GM18868 (cell line): ENCODE results near the gene PARG.
"Not testable (repeated sequence)": the region's sequence is repeated elsewhere in the genome, so short reads cannot be mapped to it uniquely, and the experiment has no call there.

Source experiments
- ATAC-seq: cut with Tn5 transposase; IDR thresholded peaks from one replicate; pipeline ENCODE4 v1.9.1; 2021; ENCODE audit warnings: mild to moderate bottlenecking, moderate library complexity; ENCODE audit not compliant: unreplicated experiment

PARG gene

DNA sequence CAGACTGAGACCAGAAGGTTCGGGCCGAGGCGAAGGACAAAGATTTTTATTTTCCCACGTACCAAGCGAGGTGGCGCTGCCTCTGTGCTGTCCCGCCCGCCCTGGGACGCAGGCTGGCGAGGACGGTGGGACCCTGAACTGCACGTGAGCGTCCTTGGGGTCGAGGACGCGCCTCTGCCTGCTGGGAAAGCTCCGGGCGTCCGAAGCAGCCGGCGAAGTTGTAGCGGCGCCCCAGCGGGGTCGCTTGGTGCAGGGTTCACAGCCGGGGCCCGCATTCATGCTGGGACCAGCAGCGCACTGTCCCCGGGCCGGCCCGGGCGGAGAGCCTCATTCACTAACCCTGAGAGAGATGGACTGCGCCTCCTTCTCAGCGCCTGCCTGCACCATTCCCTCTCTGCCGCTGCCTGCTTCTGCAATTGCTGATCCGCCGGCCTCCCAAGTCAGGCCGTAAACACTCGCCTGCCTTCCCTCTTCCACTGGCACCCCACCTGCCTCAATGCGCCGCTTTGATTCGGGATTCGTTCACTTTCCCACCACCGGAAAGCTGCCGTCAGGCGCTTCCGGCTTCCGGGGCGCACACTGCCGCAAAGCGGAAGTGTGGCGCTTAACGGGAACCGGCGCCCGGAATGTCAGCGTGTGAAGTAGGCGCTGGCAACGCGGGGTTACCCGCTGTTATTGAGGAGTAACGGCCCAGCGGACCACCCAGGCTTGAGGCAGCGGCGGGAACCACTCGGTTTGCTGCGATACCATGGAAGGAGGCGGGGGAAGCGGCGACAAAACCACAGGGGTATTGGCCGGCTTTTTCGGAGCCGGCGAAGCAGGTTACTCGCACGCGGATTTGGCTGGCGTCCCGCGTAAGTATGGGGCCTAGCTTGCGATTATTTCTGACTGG, at the start of gene PARG, which contains the start of gene TIMM23B:
PARG (minus strand) TSS at position 581 of the 892 bp plus-strand sequence; CDS start at position 279, 302 bp downstream.
TIMM23B (plus strand) TSS at position 607 of the 892 bp plus-strand sequence; CDS start at position 749, 142 bp downstream.
- peak; percentile 75 for ATAC-seq

DNA sequence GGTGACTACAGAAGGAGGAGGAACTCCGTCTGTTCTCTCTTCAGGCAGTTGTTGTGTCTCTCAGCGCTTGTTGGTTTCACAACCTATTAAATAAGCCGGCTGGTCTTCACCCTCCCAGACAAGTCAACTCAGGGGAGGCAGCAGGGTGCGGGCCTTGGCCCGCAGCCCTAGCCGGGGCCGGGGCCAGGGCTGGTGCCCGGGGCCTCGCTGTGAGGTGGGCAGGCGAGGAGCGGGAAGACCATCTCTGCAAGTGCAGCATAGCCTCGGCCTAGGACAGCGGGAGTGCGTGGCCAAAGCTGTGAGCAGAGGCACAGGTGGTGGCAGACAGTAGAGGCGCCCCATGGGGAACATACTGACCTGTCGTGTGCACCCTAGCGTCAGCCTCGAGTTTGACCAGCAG, 46.5 kb upstream of the PARG start, which contains the start of gene AGAP6:
AGAP6 (plus strand) TSS at position 31 of the 400 bp plus-strand sequence; CDS start at position 341, 310 bp downstream.
- not testable (repeated sequence) for ATAC-seq

DNA sequence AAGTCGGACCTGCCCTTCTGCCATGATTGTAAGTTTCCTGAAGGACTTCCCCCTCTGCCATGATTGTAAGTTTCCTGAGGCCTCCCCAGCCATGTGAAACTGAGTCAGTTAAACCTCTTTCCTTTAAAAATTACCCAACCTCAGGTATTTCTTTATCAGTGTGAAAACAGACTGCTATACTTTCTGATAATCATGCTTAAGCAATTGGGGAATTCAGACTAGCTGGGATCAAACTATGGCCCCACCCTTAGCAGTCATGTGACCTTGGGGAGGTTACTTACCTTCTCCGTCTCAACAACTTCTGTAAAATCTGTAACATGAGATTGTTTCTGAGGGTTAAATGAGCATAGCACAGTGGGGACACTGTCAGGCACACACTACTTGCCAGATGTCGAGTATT, 45.4 kb upstream of the PARG start:
- not testable (repeated sequence) for ATAC-seq

DNA sequence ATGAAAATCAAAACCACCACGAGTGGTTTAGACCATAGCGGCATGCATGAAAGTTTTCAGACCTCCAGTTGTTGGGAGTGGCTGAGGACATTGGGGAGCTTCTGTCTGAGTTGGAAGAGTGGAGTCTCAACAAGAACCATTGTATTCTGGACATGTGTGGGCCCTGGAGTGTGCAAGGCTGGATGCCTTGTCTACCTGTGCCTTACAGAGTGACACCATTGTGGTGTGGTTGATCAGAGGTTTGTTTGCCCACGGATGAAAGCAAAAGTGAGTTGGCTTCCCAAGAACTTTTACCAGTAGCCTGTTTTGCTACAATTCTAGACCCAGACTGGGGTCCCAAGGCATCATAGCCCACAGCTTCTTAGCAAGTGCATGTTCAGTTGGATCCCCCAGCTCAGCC, 35.9 kb upstream of the PARG start:
- ATAC-seq = not testable (repeated sequence)

DNA sequence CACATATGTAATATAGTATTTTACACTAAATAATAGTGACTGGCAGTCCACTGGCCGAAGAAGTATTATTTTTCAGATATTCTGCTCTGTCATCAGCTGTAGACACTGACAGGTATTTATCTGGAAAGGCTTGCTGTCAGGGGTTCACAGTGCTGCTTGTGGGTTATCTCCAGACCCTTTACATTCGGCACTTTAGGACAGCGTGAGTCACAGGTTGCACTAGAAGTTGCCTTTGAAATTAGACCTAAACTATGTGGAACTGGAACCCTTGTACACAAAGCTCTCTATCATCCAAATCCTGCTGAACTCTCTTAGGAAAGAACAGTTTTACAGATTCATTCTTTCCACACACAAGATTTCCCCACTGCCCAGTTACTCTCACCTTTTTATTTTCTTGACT, 30.3 kb upstream of the PARG start:
- ATAC-seq = not testable (repeated sequence)

DNA sequence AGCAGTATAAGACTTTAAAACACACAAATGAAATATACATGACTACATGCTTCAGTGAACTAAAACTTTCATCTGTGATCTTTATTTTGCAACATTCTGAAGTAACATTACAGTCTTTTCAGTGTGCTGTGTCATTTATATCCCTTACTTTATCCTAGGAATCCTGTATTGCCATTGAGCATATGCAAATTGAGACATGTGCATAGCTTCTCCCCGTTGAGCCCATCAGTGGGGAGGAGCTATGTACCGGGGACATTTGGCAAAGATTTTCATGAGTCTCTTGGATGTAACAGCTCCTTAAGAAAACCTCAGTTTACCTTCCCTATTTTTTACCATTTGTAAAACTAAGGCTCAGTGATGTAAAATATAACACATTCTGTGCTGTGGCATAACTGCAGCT, 29.6 kb upstream of the PARG start:
- not testable (repeated sequence) for ATAC-seq

DNA sequence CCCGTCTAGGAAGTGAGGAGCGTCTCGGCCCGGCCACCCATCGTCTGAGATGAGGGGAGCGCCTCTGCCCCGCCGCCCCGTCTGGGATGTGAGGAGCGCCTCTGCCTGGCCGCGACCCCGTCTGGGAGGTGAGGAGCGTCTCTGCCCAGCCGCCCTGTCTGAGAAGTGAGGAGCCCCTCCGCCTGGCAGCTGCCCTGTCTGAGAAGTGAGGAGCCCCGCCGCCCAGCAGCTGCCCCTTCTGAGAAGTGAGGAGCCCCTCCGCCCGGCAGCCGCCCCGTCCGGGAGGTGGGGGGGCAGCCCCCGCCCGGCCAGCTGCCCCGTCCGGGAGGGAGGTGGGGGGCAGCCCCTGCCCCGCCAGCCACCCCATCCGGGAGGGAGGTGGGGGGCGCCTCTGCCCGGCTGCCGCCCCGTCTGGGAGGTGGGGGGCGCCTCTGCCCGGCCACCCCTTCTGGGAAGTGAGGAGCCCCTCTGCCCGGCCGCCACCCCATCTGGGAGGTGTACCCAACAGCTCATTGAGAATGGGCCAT, 28.6 kb upstream of the PARG start:
- ATAC-seq = not testable (repeated sequence)

DNA sequence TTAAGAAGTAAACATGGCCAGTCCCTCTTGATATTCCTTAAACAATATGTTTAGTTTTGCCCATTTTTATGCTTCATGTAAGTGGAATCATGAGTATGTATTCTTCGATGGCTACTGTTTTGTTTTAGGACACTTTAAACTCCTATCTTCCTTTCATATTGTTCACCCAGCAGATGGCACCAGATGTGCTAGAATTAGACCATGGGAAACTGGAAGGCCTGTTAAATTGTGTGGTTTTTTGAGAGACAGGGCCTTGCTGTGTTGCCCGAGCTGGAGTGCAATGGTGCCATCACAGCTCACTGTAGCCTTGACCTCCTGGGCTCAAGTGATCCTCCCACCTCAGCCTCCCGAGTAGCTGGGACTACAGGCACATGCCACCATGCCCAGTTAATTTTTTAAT, 11.3 kb upstream of the PARG start:
- ATAC-seq = peak; percentile 40

DNA sequence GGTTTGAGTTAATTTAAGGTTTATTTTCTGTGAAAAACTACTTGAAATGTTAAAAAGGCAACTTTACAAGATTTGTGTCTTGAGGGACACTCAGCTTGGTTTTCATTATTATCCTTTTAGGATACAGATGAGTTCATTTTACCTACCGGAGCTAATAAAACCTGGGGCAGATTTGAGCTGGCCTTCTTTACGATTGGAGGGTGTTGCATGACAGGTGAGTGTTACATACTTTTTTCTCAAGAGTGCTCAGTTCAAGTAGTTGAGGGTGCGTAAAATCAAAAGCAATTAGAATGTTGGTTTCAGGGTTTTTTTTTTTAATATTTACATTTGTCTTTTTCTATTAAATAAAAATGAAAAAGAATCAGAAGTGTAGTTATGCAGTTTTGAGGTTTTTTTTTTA, 10.2 kb upstream of the PARG start:
- ATAC-seq = not testable (repeated sequence)

DNA sequence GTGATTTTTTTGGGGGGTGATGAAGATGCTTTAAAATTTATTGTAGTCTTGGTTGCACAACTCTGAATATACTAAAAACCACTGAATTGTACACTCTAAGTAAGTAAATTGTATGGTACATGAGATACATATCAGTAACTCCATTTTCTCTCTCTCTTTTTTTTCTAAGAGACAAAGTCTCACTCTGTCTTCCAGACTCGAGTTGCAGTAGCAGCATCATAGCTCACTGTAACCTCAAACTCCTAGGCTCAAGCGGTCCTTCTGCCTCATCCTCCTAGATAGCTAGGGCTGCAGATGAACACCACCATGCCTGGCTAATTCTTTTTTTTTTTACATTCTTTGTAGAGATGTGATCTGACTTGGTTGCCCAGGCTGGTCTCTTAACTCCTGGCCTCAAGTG, 6.9 kb upstream of the PARG start:
- not testable (repeated sequence) for ATAC-seq

DNA sequence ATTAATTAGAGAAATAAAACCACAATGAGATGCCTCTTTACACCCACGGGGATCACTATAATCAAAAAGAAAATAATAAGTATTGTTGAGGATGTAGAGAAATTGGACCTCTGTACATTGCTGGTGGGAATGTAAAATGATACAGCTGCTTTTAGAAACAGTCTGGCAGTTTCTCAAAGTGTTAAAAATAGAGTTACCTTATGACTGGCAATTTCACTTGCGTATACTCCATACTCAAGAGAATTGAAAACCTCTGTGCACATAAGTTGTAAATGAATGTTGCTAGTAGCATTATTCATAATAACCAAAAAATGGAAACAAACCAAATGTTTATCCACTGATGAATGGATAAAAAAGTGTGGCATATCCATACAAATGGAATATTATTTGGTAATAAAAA, 6.3 kb upstream of the PARG start:
- ATAC-seq = peak; percentile 94

DNA sequence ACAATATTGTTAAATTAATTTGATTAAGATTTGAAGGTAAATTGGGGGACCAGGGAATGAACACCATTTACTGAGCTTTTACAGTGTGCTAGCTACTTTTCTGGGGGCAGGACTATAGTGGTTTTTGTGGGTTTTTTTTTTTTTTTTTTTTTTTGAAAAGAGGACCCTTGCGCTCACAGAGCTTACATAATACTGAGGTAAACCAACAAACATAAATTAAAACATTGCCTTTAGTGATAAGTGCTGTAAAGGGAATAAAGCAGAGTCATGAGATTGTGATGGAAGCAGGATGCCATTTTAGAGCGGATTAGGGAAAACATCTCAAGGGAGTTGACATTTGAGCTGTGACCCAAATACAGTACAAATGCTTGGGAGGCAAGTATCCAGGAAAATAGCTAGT, 1.8 kb upstream of the PARG start:
- ATAC-seq = not testable (repeated sequence)

DNA sequence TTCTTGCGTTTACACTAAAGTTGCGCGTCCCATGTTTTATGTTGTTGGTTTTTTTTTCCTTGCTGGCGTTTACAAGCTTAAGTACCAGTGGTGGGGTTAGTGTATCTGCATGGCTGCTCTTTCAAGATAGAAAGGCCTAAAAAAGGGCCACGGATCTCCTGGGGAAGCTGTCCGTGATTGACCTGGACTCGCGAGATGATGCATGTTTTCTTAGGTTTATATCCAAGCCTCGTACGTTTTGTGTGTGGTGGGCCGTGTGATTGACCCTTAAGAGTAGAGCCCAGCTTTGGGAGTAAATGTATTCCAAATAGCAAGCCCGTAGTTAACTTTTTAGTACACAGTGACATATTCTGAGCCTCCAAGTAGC, 495 bp upstream of the PARG start:
- ATAC-seq = peak; percentile 14

DNA sequence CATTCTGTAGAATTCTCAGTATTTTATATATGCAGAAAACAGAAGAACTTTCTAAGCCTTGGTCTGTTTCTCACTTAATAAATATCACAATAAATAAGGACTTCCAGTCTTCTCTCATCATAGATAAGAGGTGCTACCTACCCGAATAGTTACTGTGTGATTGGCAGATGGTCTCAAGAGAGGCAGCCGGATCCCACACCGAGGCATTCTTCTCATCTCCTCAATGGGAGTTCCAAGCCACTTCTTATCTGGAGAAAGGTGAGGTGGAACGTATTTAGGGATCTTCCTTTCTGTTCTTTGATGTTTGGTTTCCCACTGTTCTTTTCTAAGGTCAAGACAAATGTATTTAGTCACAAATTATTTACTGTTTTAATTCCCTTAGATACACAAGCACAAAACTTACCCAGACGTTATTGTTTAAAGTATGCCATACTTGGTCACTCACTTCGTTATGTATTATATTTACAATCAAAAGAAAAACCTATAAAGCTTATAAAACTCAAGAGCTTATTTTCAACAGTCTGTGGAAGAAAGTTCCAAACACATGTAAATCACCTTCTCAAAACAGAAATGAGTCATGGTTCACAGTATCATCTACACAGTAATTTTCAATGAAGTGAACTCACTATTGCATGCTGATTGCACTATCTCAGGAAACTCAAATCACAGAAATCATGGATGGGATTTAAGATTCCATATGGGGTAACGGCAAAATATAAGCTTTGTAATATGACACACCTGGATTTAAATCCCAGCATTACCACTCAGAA, 9.7 kb downstream of the PARG start:
- ATAC-seq = not testable (repeated sequence)

DNA sequence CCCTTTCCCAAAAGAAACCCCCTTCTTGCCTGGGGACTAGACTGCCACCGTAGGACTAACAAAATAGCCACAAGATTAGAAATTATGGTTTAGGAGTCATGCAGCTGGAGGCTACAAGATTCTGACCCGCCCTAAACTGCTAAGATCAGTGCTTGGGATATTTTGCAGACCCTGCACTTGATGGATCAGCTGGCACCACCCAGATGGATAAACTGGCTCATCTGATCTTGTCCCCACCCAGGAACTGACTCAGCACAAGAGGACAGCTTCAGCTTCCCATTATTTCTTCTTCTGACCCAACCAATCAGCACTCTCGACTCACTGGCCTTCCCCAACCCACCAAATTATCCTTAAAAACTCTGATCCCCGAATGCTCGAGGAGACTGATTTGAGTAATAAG, 10.6 kb downstream of the PARG start:
- not testable (repeated sequence) for ATAC-seq

DNA sequence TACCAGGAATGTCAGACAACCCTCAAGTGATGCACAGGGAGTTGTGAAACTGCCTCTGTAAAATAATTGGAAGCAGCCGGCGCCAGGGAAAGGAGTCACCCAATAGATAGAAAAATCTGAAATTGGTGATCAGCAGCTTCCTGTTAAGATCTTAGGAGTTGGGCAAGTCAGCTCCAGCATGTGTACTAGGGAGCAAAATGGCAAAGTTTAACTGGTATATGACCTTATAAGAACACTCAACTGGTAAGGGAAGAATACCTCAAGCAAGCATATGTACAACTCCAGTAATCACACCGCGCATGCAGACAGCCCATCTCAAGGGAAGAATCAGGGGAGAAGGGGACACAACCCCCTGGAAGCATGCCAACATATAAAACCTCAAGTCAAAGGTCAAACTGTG, 18.3 kb downstream of the PARG start:
- not testable (repeated sequence) for ATAC-seq

DNA sequence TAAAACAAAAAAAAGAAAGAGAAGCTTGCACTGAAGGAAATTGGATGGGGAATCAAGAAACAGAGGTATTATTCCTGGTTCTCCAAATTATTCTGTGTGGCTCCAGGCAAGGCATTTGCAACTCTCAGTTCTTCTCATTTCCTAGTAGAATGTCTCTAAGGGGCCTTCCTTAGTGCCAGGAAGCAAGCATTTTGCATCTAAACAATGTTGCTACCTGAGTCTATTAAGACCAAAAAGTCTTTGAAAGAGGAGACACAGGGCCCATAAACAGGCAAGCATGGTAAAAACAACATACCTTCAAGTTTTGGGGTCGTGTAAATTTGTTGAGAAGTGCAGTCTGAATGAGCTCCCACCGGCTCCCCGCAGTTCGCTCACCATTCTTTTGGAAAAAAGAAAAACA, 19.8 kb downstream of the PARG start:
- not testable (repeated sequence) for ATAC-seq

DNA sequence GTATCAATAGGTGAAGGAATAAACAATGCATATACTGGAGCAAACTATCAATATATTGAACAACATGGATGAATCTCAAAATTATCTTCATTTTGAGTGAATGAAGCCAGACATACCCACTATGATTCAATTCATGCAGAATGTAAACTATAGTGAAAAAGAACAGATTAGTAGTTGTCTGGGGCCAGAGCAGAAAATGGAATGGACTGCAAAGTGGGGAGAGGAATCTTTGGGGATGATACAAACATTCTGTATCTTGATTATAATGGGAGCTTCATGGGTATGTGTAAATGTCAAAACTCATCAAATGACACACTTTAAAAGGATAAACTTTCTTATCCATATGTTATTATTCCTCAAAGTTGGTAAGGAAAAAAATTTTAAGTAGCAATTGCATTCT, 23.9 kb downstream of the PARG start:
- ATAC-seq = not testable (repeated sequence)

DNA sequence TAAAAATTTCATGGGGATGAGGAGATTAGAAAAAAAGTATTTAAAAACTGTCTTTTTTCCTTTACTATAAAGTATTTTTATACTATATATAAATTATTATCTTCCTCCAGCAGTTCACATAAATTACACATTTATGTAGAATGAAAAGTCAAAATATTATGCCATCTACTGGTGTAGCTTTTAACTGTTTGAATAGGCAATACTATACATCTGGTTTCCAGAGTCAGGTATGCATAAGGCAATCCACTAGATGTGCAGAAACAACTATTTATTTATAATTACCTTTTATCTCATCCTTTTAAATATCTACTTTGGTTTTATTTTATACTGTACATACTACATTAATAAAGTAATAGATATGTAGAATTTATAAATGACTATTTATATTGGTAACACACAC, 25.4 kb downstream of the PARG start:
- ATAC-seq = not testable (repeated sequence)

DNA sequence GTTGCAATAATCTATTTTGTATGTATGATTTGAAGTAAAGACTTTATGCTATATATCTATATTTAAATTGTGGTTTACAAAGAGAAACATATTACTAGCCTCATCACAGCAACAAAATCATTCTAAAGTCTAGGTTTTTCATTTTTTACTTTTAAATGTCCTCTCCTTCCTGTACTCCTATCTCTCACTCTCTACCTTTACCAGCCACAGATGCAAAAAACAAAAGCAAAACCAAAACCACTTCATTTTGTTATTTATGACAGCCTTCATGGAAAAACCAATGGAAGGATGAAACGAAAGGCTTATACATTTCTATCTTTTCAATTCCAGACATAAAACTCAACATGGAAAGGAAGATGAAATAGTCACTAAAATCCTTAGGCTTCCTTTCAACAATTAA, 31.5 kb downstream of the PARG start:
- not testable (repeated sequence) for ATAC-seq
